Retinal pigment epithelial cell (primary cell): ENCODE measurements around the gene CEBPB.

Experiments used
- DNase-seq: peaks from one replicate; pipeline ENCODE4 v3.0.0-alpha.2; 2010; ENCODE audit warnings: low read depth
- H3K4me3 ChIP-seq: 2 replicates; pipeline ENCODE4 v1.5.1; 2011; ENCODE audit warnings: mild to moderate bottlenecking, low read length, control low read depth, moderate library complexity
- TF ChIP-seq, protein P1 (sequence below): conservative IDR thresholded peaks from 2 replicates; pipeline ENCODE4 v1.5.1; 2011; ENCODE audit warnings: low read depth, low read length, control low read depth, inconsistent platforms

Gene CEBPB

DNA sequence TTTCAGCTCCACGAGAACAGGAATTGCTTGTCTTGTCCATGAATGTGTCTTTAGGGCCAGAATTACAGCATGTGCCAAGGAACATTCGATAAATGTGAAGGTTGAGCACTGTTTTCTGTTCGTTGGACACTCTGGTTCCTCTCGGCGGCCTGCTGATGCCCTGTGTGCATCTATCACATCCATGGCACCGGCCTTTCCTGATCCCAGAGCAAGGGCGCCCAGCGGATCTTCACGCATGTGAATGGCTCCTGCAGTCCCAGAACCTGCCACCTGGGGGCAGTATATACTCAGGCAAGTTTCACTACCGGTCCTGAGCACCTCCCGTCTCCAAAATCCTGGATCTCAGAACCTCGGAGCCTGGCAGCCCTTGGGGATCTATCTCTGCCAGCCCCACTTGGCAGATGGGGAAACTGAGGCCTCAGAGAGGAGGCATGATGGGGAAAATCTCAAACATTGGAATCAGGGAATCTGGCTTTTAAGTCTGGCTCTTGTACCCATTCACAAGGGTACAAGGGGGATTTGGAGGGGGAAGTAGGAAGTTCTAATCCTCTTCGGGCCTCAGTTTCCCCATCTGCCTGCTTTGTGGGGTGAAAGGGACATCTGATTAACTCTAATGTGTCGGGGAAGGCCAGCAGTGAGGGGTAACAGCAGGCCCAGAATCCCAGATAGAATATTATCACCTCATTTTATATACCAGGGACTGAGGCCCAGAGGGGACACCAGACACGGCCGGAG is 4.3 kb upstream of the CEBPB start:
- no peak for DNase-seq
- TF ChIP-seq, protein P1, sequence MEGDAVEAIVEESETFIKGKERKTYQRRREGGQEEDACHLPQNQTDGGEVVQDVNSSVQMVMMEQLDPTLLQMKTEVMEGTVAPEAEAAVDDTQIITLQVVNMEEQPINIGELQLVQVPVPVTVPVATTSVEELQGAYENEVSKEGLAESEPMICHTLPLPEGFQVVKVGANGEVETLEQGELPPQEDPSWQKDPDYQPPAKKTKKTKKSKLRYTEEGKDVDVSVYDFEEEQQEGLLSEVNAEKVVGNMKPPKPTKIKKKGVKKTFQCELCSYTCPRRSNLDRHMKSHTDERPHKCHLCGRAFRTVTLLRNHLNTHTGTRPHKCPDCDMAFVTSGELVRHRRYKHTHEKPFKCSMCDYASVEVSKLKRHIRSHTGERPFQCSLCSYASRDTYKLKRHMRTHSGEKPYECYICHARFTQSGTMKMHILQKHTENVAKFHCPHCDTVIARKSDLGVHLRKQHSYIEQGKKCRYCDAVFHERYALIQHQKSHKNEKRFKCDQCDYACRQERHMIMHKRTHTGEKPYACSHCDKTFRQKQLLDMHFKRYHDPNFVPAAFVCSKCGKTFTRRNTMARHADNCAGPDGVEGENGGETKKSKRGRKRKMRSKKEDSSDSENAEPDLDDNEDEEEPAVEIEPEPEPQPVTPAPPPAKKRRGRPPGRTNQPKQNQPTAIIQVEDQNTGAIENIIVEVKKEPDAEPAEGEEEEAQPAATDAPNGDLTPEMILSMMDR = peak; percentile 93
- no peak overlapping the region for H3K4me3 ChIP-seq

DNA sequence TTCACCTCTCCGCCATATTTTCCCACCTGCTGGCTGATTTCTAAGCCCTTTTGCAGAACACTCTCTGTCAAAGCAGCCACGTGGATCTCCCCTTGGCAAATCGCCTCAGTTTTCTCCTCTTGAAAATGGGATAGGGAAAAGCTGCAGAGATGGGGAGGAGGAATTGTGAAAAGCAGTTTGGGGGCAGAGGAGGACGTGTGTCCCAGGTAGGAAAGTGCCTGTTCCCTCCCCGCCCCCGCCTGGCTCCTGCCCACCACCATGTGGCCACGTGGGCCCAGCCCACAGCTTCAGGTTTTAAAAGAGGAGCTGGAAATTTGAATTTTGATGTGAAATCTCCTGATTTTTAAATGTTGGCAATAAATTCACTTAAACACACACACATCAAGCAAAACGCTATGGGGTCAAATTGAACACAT is 3.6 kb upstream of the CEBPB start:
- no peak overlapping the region for H3K4me3 ChIP-seq
- TF ChIP-seq, protein P1 = no peak
- no peak for DNase-seq

DNA sequence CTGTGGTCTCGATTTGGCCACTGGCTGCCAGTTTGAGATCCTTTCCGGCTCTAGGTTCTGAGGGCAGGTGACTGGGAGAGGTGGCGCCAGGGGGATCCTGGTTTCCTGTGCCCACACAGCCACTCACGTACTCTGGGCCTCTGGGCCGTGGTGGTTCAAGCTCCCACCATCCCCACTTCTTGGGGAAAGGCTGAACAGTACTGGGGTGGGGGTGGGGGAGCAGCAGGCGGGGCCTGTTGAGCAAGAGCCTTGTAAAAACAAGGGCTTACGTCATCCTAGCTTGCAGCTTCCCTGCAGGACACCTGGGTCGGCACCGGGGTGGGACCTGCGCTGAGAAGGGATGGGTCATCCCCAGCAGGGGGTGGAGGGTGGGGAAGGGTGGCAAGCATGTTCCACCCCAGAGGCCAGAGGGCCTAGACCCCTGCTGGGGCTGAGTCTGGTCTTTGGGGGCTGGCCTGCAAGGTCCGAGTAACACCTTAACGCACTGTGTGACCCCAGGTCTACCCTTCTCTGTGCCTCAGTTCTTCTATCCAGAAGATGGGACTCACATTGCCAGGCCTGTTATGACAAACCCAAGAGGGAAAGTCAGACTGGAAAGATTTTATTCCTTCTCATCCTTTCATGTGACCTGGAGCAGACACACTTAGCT is 3.1 kb upstream of the CEBPB start:
- TF ChIP-seq, protein P1 = no peak
- H3K4me3 ChIP-seq = no peak overlapping the region
- no peak for DNase-seq

DNA sequence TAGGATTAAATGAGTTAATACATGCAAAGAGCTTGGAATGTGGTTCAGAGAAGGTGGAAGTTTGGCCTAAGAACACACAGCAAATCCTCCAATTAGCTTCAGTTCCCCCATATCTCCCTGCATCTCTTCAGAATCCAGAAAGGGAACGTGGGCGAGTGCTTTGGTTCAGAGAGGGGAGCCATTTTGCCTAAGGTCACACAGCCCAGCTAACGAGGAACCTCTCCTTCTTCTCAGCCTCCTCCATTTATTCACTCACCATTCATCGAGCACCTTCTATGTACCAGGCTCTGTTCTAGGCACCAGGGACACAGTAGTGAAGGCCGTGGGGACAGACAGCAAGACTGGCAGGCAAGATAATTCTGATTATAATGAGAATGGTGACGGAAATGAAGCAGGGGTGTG is 2.3 kb upstream of the CEBPB start:
- TF ChIP-seq, protein P1 = no peak
- H3K4me3 ChIP-seq = no peak overlapping the region
- no peak for DNase-seq

DNA sequence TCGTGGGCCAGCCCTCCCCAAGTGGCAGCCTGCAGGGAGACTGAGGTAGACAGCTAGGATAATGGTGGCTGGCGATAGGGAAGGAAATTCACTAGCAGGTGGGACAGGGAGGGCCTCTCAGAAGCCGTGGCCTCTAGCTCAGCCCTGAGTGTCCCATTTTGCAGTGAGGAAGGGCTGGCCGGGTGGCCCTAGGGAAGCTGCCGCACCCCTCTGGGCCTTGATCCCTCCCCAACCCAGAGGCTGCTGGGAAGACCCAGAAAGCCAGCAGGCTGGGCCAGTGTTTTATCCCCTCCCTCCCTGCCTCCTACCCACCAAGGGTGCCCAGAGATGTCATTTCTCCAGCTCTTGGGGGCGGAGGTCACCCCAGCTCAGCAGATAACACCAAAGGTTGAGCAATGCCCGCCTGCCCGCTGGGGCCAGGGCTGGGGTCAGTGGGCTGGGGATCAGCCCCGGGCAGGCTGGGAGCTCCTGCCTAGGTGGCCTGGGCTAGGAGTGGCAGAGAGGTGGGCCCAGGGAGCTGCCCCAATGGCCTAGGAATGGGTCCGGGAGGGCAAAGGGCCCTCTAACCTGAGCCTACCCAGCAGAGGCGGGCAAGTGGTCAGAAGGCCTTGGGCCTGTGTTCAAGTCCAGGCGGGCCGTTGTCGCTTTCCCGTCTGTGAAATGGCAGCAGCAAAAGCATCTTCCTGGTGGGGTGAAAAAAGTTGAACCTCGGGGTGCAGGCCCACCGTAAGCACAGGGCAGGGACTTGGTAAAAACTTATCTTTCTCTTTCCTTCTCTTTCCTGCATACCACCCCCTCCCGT is 1.6 kb upstream of the CEBPB start:
- H3K4me3 ChIP-seq = no peak overlapping the region
- no peak for DNase-seq
- TF ChIP-seq, protein P1 = no peak

DNA sequence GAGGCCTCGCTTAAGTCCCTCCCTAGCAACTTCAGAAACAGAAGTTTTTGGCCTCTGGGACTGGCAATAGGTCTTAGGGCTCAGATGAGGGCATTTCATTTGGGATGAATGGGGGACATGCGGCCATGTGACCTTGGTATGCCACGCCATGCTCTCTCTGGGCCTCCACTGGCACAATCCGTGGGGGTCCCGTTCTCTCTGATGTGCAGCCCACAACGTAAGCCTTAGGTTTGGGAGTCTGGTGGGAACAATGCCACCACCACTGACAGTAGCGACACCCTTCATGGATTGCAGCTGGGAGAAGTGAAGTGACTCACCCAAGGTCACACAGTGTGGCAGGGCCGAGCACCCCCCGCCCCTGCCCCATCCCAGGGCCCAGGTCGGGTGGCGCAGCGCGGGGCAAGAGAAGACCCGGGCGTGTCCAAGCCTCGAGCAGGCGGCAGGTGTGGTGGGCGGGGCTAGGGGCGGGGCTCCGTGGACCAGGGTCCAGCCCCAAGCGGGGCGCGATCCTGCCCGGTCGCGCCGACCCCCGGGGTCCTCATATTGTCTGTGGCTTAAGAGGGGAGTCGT is 864 bp upstream of the CEBPB start:
- TF ChIP-seq, protein P1 = no peak
- no peak for DNase-seq
- H3K4me3 ChIP-seq = no peak overlapping the region
